DMS 273 treated with DMSO at 0.1 percent for 48 hours (cell line): ENCODE results near the gene PCID2.
"Not testable (repeated sequence)": the region's sequence is repeated elsewhere in the genome, so short reads cannot be mapped to it uniquely, and the experiment has no call there.

Experiments used
- DNase-seq: peaks from one replicate; lab custom pipeline; 2025; lab: John Stamatoyannopoulos, UW

PCID2 gene

DNA sequence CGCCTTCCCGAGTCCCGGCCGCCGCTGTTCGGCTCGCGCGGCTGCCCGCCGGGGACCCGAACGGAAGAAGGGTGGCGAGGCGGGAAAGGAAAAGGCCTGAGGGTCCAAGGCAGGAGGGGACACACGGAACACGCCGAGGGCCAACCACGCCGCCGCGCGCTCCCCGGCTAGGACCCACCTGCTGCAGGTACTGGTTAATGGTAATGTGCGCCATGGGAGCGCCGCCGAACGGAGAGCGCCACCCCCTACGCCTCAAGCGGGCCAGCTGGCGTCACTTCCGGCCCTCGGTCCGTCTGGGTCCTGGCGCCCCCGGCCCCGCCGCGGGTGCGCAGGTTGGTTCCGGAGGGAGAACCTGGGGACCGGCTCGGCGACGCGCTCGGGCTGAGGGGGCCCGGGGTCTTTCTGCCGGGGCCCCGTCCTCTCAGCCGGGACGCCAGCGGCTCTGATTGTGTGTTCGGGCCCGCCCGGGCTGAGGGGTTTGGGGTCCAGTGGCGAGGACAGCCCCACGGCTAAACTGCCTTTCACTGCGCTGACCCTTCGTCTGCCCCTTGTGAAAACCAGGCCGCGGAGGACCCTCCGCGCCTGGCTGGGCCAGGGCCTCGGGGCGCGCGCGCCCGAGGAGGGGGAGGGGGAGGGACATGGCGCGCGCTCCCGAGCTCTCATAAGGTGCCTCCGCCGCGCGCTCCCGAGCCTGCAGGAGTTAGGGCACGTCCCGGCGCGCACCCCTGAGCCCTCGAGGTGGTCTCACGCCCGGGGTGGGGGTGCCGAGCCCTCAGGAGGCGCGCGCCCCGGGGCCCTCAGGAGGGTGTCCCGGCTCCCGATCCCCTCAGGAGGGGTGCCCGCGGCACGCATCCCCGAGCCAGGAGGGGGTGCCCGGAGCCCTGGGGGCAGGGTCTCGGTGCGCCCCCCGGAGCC, at the start of gene PCID2:
Gene PCID2, minus strand, starts transcription at position 249 of the 915 bp plus-strand sequence. Its CDS starts 35 bp downstream, at position 214.
- DNase-seq = peak; percentile 37

DNA sequence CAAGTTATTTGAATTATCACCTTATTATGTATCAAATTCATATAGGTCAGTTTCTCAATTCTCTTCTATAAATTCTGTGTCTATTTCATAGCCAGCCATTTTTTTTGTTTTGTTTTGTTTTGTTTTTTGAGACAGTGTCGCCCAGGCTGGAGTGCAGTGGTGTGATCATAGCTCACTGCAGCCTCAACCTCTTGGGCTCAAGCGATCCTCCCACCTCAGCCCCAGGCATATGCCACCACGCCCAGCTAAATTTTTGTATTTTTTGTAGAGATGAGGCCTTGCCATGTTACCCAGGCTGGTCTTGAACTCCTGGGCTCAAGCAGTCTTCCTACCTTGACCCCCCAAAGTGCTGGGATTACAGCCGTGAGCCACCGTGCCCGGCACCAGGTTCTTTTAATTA, 49.4 kb upstream of the PCID2 start:
- DNase-seq = not testable (repeated sequence)

DNA sequence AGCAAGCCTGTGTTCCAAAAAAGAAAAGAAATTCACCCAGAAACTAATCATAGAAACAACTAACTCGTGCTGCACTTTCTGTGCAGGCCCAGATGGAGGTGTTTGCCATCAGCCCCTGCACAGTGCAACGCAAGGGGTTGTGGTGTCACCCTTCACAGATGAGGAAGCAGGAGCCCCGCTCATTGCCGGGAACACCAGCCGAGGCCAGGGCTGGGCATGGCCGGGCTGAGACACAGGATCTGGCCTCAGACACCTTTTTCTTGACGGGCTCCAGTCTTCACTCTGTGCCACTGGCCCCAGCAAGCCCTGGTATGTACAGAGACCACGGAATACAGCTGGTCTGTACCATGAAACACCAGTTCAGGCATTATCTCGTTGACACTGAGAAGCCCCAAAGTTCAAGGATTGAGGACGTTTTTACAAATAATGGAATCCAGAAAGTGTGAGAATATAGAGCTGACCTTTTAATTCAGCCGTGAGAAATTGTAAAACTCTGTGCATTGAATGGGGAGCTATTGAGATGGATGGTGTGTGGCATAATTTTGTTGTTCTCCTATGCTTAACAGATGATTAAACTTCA, 44.1 kb upstream of the PCID2 start:
- no peak for DNase-seq

DNA sequence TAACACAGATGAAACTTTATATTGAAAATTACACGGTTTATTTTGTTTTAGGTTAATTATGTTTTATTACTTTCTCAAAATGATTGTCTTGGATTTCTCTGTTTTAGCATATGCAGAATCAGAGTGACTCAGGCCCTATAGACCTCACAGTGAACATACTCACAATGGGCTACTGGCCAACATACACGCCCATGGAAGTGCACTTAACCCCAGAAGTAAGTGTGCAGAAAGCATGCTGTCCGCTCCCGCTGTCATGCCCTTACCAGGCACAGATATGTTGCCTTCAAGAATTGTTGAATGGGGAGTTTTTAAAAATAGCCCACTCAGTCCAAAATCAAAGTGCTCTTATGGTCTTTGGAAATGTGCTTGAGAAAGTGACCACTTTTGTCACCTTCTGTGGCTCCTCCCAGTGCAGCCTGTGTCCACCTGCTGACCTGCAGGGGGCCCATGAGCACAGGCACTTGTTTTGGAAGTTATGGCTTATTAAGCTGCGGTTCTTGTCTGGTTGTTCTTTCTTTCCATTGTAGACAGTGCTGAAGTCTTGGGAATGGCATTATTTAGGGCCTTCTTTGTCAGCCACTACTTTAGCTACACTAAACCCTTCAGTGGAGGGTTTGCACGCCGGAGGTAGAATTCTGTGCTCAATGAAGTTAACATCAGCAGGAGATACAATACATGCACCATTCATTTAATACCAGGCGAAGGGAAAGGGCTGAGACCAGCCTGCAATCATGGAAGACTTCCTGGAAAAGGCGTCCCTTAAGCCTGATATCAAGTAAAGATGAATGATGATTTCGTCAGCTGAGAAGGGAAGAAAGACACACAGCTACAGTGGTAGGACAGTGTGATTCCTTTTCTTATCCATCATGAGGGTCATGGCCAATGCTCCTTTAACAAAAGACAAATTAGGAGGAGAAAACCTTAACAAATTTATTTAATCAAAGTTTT, 37.7 kb upstream of the PCID2 start:
- no peak for DNase-seq

DNA sequence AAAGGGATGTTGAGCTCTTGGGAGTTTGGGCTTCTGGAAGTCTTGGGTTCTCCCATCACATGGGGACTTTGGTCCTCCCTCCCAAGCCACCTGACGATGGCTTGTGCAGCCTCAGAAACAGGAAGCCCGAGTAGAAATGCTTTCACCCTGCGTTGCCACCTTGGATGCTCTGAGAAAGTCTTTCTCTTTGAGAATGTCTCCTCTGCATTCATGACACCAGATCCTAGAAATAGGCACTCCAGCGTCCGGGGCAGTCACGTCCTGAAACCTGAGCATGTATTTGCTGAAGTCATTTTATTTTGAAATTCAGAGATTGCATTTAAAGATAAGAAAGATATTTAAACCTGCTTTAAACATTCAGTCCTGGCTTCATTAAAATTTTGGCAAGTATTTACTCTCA, 35.4 kb upstream of the PCID2 start:
- DNase-seq = no peak

DNA sequence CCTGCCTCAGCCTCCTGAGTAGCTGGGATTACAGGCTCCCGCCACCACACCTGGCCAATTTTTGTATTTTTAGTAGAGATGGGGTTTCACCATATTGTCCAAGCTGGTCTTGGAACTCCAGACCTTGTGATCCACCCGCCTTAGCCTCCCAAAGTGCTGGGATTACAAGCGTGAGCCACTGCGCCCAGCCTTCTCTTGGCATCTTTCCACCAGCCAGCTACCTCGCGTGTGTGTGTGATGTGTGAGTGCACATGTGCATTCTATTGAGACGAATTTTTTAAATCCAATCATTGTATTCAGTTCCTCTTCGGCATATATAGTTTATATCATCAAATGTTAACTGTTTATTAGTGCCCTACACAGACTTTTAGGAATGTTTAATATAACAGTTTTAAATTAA, 33.2 kb upstream of the PCID2 start:
- not testable (repeated sequence) for DNase-seq

DNA sequence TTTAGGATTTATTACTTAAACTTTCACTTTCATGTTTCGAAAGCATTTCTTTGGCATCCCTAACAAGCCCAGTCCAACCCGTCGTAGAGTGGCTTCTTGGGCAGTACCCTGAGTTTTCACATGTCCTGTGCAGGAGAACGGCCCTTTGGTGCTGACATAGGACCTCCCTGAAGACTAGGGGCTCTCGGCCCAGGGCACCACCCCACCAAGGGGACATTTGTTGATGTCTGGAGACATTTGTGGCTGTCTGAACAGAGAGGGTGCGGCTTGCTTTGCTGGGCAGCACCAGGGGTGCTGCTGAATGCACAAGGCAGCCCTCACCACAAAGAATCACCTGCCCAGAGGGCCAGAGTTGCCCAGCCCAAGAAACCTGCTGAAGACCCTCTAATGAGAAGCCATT, 31.5 kb upstream of the PCID2 start:
- DNase-seq = no peak

DNA sequence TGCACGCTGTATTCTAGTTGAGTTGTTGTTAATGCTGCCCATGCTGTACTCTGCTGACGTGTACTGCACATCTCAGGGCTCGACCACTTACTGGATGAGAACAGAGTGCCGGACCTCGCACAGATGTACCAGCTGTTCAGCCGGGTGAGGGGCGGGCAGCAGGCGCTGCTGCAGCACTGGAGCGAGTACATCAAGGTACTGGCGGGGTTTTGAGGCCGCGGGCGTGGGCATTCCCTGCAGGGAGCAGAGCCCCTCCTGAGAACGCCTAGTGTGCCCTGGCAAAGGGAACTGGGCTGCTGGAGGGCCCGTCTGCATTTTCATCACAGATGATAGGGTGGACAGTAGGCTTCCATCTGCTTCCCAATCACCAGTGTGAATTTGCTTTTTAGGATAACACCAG, 30.9 kb upstream of the PCID2 start:
- no peak for DNase-seq

DNA sequence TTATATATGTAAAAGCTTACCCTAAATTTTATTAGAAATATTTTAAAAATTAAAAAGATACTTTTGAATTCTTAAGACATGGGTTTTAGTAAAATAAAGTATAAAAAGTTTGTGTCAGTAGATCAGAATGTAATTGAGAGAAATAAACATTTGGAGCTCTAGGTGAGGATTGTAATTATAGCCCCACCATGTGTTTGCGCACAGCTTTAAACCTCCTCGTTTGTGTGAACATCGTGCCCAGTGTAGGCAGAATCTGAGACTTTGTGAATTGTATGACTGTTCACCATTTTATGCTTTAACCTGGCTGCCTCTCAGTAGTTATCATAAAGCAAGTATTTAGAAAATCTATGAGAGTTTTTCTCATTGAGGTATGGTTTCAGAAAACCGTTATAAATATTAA, 30.1 kb upstream of the PCID2 start:
- no peak for DNase-seq

DNA sequence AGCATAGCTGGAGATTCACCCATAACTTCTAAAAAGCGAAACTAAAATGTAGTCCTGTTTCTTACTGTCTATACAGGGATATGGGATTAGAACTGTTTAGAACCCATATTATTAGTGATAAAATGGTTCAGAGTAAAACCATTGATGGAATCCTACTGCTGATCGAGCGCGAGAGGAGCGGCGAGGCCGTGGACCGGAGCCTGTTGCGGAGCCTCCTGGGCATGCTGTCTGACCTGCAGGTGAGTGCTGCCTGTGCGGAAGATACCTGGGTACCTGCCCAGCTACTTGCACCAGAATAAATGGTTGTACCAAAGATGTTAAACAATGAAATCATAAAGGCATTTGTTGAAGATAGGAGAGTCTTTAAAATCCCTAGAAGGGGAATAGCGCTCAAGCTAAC, 24.6 kb upstream of the PCID2 start:
- no peak for DNase-seq

DNA sequence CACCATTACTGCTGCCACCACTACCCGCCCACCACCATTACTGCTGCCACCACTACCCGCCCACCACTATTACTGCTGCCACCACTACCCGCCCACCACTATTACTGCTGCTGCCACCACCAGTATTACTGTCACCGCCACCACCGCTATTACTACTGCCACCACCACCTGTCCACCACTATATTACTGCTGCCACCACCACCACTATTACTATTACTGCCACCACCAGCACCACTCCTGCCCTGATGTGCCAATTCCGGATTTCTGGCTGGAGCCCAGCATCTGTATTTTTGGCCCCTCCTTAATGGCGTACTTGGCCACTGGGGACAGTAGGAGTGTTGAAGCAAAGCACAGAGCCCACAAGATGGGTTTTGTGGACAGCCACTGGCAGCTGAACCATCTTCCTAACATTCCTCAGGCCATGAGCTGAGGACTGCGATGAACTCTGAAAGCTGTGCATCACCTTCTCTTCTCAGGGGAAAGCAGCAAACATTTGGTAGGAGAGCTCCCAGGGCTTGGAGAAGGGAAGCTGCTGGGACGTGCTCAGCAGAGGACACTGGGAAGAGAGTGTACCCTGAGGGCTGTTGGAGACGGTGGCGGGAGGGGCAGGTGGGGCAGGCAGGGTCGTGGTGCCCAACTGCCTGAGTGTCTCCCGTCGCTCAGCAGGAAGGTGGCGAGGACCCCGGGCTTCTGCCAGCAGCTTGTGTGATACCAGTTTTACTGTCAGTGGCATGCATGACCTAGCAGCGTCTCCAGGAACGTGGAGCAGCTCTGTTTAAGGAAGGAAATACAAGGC, 23.9 kb upstream of the PCID2 start:
- DNase-seq = no peak

DNA sequence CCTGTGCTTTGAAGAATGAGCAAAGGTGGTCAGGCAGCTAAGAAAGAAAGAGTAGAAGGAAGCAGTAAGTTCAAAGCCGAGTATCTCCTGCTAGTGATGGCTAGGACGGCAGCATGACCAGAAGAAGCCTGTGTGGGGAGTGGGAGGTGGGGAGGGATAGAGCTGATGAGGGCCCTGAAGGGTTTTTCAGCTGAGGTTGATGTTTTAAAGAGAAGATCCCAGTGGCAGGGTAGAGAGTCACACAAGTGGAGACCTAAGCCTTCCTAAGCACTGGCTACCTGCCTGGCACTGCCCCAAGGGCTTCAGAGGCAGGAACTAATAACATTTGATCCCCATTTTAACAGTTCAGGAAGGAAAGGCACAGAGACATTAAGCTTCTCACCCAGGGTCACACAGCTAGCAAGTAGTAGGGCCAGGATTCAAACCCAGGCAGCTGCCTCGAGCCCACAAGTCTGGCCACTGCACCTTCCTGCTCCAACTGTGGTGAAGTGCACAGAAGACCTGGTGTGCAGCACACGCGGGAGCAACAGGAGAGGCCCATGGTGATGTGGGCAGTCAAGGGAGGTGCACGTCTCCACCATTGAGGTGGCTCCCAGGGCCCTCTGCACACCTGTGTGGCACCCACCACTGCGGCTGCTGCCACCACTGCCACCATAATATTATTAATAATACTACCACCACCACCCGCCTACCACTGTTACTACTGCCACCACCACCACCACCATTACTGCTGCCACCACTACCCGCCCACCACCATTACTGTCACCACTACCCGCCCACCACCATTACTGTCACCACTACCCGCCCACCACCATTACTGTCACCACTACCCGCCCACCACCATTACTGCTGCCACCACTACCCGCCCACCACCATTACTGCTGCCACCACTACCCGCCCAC, 23.1 kb upstream of the PCID2 start:
- no peak for DNase-seq

DNA sequence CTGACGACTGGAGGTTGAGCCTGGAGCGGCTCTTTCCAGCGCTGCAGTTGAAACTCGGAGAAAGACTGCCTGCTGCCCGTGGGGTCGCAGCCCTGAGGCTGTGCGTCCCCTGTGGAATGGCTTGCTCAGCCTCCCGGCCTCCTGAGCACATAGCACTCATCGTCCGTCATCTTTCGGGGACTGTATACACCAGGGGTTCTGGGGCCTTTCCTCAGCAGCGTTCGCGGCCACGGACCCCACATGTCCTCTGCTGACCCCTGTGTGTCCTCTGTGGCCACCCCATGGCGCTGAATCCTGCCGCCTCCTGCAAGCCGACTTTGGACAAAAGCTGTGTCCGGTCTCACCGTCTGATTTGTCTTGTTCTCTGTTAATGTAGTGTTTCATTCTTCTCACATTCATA, 21.3 kb upstream of the PCID2 start:
- DNase-seq = no peak

DNA sequence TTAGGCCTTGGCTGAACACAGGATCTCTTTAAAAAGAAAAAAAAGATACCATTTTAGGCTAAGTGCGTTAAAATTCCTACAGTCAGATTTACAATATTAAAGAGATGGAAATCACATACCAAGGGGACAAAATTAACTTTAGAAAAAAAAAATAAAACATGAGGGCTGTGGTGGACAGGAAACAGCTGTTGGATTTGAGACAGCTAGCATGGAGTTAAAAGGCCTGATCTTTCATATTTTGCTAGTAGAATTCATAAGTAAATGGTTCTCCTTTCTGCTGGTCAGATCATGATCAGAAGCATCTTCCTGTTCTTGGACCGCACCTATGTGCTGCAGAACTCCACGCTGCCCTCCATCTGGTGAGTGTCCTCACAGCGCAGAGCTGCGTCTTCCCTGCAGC, 20.7 kb upstream of the PCID2 start:
- no peak for DNase-seq

DNA sequence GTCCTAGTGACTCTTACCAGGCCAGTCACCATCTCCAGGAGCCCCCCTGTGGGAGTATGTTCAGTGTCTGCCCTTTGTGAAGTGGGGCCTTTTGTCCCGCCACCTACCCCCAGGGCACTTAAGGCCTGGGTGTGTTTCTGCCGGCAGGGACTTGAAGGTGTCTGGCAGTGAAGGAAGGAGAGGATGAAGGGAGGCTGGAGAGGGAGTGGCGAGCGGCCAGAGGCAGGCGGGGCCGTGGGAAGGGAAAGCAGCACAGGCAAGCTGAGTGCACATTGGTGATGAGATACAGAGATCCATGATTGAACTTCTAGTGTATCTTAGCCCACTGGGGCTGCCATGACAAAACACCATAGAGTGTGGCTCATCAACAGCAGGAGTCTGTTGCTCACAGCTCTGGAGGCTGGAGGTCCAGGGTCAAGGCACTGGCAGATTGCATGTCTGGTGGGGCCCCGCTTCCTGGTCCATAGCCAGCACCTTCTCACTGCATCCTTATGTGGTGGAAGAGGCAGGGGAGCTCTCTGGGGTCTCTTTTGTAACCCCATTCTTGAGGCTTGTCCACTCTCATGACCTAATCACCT, 18.5 kb upstream of the PCID2 start:
- DNase-seq = no peak

DNA sequence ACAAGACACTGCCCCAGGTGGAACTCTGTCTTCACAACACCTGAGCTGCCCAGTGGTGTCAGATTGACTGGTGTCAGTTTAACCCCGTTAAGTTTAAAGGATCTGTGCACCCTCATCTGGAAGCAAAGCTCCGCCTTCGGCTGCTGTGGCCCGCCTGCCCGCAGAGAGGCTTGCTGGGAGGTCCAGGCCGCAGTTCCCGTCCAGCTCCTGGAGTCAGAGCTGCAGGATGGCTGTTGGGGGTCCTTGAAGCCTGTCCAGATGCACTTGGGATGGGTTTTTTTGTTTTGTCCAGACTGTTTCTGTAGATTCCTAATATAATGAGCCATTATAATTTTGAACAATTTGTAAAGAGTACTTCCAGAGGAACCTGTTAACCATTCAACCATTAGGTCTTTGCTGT, 17.0 kb upstream of the PCID2 start:
- DNase-seq = no peak

DNA sequence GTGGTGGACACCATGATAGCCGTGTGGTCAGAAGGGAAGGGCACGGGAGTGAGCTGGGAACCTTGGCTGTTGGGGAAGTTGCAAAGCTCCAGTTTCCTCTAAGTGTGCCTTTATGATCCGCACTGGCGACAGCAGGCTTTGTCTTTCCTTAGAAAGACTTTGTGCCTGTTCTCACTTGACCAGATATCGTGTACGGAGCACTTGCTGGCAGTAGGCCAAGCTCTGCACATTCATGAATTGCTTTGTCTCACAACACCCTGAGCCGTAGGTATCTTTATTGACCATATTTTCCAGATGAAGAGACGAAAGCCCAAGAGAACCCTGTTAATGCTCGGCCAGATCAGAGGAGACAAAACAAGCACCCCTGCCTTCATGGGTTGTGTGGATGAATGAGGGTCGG, 16.0 kb upstream of the PCID2 start:
- DNase-seq = no peak

DNA sequence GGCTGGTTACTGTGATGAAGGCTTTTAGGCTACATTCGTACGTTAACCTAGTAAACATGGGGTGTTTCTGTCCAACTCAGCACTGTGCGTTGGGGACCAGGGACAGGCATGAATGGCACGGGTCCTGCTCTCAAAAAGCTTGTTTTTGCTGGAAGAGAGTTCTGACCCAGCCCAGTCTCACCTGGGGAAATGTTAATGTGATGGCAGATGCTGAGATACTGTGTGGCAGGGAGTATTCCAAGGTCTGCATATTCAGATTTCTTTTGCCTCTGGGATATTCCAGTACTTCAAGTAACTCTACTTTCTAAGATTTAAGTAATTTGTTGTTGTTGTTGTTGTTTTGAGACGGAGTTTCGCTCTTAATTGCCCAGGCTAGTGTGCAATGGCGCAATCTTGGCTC, 14.6 kb upstream of the PCID2 start:
- no peak for DNase-seq

DNA sequence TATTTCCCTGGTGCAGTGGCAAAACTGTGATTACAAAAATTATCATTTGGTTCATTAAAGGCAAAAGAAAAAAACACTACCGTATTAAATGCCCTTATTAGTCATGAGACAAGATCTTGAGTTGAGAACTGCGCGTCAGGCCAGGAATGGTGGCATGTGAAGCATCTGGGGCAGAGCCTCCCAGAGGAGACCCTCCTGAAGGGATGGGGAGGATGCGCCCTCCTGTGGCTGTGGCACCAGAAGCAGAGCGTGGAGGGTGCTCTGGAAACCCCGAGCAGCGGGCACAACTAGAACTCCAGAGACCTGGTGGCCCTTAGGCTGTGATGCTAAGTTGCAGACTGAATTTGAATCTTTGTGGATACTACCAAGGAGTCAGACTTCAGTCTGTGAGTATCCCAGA, 12.4 kb upstream of the PCID2 start:
- DNase-seq = no peak

DNA sequence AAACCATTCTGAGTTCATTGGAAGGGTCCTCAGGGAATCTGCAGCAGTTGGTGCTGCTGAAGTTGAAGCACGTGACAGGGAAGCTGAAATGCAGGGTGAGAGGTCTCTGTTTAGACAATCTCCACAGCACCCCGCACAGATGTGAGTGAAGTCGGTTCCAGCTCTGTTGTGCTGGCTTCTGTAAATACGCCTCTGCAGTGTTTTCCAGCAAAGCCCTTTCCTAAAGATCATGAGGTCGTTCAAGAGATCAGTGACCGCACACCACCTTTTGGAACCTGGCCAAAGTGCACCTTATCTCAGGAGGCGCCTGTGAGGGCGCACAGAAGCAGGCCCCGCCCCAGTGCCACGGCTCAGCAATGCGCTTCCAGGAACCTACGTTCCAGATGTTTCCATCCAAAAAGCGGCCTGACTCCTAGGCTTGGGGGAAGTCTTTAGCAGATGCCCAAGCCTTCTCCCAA, 11.7 kb upstream of the PCID2 start:
- no peak for DNase-seq
